GM10266 (cell line): ENCODE results near the gene MAP3K6.
"Not testable (repeated sequence)": the region's sequence is repeated elsewhere in the genome, so short reads cannot be mapped to it uniquely, and the experiment has no call there.

Experiments used
- DNase-seq: peaks from one replicate; pipeline ENCODE4 v3.0.0; 2012; ENCODE audit errors: extremely low spot score
- TF ChIP-seq, protein P1 (sequence below): IDR thresholded peaks from 2 replicates; pipeline ENCODE4 v1.5.1; 2012; ENCODE audit warnings: mild to moderate bottlenecking, low read depth; ENCODE audit not compliant: control insufficient read depth, insufficient read depth; ENCODE audit errors: missing control alignments

The MAP3K6 gene

DNA sequence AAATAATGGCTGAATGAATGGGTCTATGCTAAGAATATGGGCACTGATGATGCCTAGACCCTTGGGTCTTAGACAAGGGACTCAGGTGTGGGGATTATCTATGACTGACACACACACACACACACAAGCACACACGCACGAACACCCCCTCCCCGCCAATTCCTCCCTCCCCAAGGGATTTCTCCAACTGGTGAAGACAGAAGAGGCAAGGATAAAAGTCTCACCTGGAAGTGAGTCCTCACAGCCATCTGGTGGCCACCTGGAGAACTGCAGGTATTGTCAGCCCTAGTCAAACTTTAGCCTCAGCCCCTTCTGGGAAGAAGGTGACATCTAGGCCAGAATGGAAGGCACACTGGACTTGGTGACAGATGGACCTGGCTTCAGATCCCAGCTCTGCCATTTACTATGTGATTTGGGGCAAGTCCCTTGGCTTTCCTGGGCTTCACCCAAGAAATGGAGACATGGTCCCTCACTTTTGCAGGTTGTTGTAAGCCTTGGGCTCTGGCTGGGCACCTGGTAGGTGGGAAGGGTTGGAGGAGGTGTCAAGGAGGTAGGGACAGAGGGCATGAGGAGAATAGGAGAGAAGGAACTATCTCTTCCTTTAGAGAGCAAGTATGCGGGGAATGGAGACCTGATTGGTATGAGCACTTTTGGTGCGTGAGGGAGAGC lies 21.7 kb upstream of the MAP3K6 start:
- DNase-seq, result peak; percentile 83
- TF ChIP-seq, protein P1, sequence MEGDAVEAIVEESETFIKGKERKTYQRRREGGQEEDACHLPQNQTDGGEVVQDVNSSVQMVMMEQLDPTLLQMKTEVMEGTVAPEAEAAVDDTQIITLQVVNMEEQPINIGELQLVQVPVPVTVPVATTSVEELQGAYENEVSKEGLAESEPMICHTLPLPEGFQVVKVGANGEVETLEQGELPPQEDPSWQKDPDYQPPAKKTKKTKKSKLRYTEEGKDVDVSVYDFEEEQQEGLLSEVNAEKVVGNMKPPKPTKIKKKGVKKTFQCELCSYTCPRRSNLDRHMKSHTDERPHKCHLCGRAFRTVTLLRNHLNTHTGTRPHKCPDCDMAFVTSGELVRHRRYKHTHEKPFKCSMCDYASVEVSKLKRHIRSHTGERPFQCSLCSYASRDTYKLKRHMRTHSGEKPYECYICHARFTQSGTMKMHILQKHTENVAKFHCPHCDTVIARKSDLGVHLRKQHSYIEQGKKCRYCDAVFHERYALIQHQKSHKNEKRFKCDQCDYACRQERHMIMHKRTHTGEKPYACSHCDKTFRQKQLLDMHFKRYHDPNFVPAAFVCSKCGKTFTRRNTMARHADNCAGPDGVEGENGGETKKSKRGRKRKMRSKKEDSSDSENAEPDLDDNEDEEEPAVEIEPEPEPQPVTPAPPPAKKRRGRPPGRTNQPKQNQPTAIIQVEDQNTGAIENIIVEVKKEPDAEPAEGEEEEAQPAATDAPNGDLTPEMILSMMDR, result peak; percentile 95

DNA sequence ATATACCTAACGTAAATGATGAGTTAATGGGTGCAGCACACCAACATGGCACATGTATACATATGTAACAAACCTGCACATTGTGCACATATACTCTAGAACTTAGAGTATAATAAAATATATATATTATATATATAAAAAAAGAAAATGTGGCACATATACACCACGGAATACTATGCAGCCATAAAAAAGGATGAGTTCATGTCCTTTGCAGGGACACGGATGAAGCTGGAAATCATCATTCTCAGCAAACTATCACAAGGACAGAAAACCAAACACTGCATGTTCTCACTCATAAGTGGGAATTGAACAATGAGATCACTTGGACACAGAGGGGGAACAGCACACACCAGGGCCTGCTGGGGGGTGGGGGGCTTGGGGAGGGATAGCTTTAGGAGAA lies 18.0 kb upstream of the MAP3K6 start:
- not testable (repeated sequence) for DNase-seq

- DNase-seq, result no peak
- TF ChIP-seq, protein P1, result no peak
Observed at GRCh38 chr1:27383661-27384060, 16.9 kb upstream of the MAP3K6 start.

DNA sequence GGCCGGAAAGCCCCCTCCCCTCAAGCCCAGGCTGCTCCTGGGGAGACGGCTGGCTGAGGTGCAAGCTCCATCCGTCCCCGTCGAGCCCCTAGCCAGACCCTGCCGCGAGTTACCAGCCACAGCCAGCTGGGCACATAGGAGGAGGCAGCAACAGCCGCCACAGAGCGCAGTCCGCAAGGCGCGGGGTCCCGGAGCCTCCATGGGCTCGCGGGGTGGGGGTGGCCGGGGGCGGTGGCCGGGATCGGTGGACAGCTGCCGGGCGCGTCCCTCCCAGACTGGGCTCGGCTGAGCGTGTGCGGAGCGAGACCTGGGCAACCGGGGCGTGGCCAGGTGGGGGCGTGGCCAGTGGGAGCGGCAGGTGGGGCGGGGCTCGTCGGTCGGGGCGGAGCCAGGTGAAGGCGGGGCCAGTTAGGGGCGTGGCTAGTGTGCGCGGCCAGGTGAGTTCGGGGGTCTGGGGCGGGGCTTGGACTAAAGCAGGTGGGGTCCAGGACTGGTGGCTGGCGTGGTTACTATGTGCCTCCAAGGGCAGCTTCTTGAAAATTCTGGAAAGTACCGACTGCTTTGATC lies 16.4 kb upstream of the MAP3K6 start, which contains the start of gene CD164L2:
TSS of gene CD164L2 (minus strand) at position 295 of the 567 bp plus-strand sequence. CDS start at position 201, 94 bp downstream.
- no peak for DNase-seq
- TF ChIP-seq, protein P1, result no peak

- TF ChIP-seq, protein P1, result no peak
- no peak for DNase-seq
Observed at GRCh38 chr1:27381969-27382762, 15.4 kb upstream of the MAP3K6 start.

DNA sequence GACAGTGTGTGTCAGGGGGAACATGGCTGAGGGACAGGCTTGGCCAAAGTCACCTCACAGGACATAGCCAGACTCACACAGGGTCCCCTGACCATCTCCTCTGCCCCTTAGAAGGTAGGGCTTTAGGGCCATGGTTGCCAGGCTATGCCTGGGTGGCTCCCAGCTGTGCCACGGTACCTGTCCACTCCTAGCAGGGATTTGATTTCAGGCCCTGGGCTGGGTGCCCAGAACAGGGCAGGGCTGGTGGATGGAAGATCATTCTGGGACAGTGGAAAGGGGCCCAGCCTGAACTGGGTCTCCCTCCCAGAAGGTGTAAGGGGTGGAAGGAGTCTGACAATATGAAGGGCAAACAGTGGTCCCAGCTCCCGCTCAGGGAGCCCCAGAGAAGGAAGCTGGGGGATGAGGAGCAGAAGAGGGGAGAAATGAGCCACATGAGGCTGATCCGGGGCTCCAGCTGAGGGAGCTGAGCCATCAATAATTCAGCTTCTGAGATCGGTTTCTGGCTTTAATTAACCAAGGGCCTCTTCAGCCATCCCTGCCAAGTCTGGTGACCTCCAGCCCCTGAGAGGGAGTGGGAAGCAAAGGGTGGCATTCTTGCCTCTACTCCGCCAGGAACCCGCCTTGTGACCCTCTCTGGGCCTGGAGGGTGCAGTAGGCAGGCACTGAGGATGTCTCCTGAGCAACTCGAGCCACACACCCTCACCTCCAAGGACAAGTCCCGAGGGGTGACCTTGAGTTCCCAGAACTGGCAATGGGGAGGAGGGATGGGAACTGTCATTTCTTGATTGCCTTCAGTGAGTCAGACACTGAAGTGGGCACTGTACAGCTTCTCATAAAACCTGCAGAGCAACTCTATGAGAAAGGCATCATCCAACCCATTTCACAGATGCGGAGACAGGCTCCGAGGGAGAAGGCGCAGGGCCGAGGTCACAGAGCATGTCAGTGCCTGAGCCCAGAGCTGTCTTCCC lies 14.3 kb upstream of the MAP3K6 start:
- TF ChIP-seq, protein P1, result no peak
- no peak for DNase-seq

- TF ChIP-seq, protein P1, result no peak
- no peak for DNase-seq
Observed at GRCh38 chr1:27380224-27380623, 13.5 kb upstream of the MAP3K6 start.
